Activated CD4-positive, alpha-beta T cell treated with anti-CD3 and anti-CD28 coated beads, Interleukin-2, amount 10 ng/mL, durations not matched to agents 24 days and 14 days (primary cell): Measurements from ENCODE around the gene RPS3. TPM values are rescaled to one million over a fixed set of nuclear protein-coding genes. Genes with fewer than 3 reads are reported as not detected.
A peak's percentile ranks its signal among the peaks of the same experiment; 100 is the strongest.
"Not testable (repeated sequence)": the region's sequence is repeated elsewhere in the genome, so short reads cannot be mapped to it uniquely, and the experiment has no call there.

Experiments used
- DNase-seq: peaks from one replicate; pipeline ENCODE4 v3.0.0; 2022
- H3K27ac Mint-ChIP-seq: one replicate; pipeline ENCODE4 v1.8.0; 2022; ENCODE audit warnings: mild to moderate bottlenecking, mixed read lengths
- H3K27me3 Mint-ChIP-seq: one replicate; pipeline ENCODE4 v1.8.0; 2022; ENCODE audit warnings: mixed read lengths
- H3K36me3 Mint-ChIP-seq: one replicate; pipeline ENCODE4 v1.8.0; 2022; ENCODE audit warnings: low read depth, mild to moderate bottlenecking, mixed read lengths
- H3K4me1 Mint-ChIP-seq: one replicate; pipeline ENCODE4 v1.8.0; 2021; ENCODE audit warnings: mixed read lengths
- H3K4me3 Mint-ChIP-seq: one replicate; pipeline ENCODE4 v1.8.0; 2022; ENCODE audit warnings: mild to moderate bottlenecking, moderate library complexity, mixed read lengths
- H3K9me3 Mint-ChIP-seq: one replicate; pipeline ENCODE4 v1.8.0; 2021; ENCODE audit warnings: mixed read lengths
- intact Hi-C: fragments of 100-400 bp; cut with micrococcal nuclease; formaldehyde crosslinking; loops from one replicate; pipeline ENCODE4 v1.15.1; 2023
- total RNA-seq: library from RNA; stranded (reverse); gene quantifications from 2 replicates; pipeline ENCODE4 v1.2.3, GENCODE V29; 2022

The RPS3 gene
- total RNA-seq, 1 donor from 2014 or later: 3,385 TPM

- intact Hi-C loops, H3K4me3 Mint-ChIP-seq, H3K27me3 Mint-ChIP-seq, H3K9me3 Mint-ChIP-seq, H3K27ac Mint-ChIP-seq, DNase-seq: not testable (repeated sequence)
- Mint-ChIP-seq H3K36me3 (peaks cover 41% of the 10 kb centered on the region), H3K4me1 (peaks cover 11% of the 10 kb centered on the region)
These were observed 10.7 kb downstream of the RPS3 start for GRCh38 chr11:75409971-75410370.

GRCh38 chr11:75413146-75413545, 13.8 kb downstream of the RPS3 start:
- H3K4me3 Mint-ChIP-seq, H3K27me3 Mint-ChIP-seq, H3K9me3 Mint-ChIP-seq, intact Hi-C loops, H3K27ac Mint-ChIP-seq, DNase-seq, H3K4me1 Mint-ChIP-seq: not testable (repeated sequence)
- H3K36me3 Mint-ChIP-seq: peaks cover 28% of the 10 kb centered on the region

- Mint-ChIP-seq H3K4me1 (no peaks in the 10 kb centered on the region), H3K4me3 (no peak overlapping the region), H3K27ac (no peak overlapping the region), H3K9me3 (no peaks in the 10 kb centered on the region), H3K27me3 (no peaks in the 10 kb centered on the region), H3K36me3 (peaks cover 25% of the 10 kb centered on the region)
- intact Hi-C loops: no loop called here
- DNase-seq: no peak
These were observed 14.5 kb downstream of the RPS3 start for GRCh38 chr11:75413864-75414263.

GRCh38 chr11:75420224-75421034, 21.1 kb downstream of the RPS3 start:
- Mint-ChIP-seq H3K27ac (no peak overlapping the region), H3K4me3 (no peak overlapping the region), H3K4me1 (no peaks in the 10 kb centered on the region), H3K36me3 (peaks cover 14% of the 10 kb centered on the region), H3K9me3 (no peaks in the 10 kb centered on the region), H3K27me3 (no peaks in the 10 kb centered on the region)
- intact Hi-C loops: no loop called here
- no peak for DNase-seq

- H3K36me3 Mint-ChIP-seq: peaks cover 10% of the 10 kb centered on the region
- H3K4me1 Mint-ChIP-seq: no peaks in the 10 kb centered on the region
- intact Hi-C loops: no loop called here
- H3K27ac Mint-ChIP-seq: no peak overlapping the region
- no peaks in the 10 kb centered on the region for H3K9me3 Mint-ChIP-seq
- no peak overlapping the region for H3K4me3 Mint-ChIP-seq
- H3K27me3 Mint-ChIP-seq: no peaks in the 10 kb centered on the region
- no peak for DNase-seq
These were observed 21.8 kb downstream of the RPS3 start for GRCh38 chr11:75421035-75421602.

GRCh38 chr11:75421902-75422247, 22.6 kb downstream of the RPS3 start:
- Mint-ChIP-seq H3K36me3 (peaks cover 7% of the 10 kb centered on the region), H3K9me3 (no peaks in the 10 kb centered on the region), H3K4me3 (no peak overlapping the region), H3K27ac (no peak overlapping the region), H3K4me1 (no peaks in the 10 kb centered on the region), H3K27me3 (no peaks in the 10 kb centered on the region)
- no peak for DNase-seq
- intact Hi-C loops: no loop called here

GRCh38 chr11:75422248-75423231, 23.2 kb downstream of the RPS3 start:
- no peak for DNase-seq
- intact Hi-C loops: no loop called here
- Mint-ChIP-seq H3K4me3 (no peak overlapping the region), H3K27ac (no peak overlapping the region), H3K36me3 (peaks cover 5% of the 10 kb centered on the region), H3K27me3 (peaks cover under 1% of the 10 kb centered on the region), H3K9me3 (no peaks in the 10 kb centered on the region), H3K4me1 (no peaks in the 10 kb centered on the region)

GRCh38 chr11:75423721-75424120, 24.4 kb downstream of the RPS3 start:
- Mint-ChIP-seq H3K4me1 (peaks cover 4% of the 10 kb centered on the region), H3K27me3 (peaks cover 11% of the 10 kb centered on the region), H3K36me3 (peaks cover 5% of the 10 kb centered on the region), H3K27ac (no peak overlapping the region), H3K9me3 (peaks cover under 1% of the 10 kb centered on the region), H3K4me3 (no peak overlapping the region)
- DNase-seq: no peak
- intact Hi-C loops: no loop called here

- Mint-ChIP-seq H3K4me3 (no peak overlapping the region), H3K27ac (no peak overlapping the region), H3K9me3 (peaks cover 7% of the 10 kb centered on the region), H3K4me1 (peaks cover 10% of the 10 kb centered on the region), H3K36me3 (peaks cover 9% of the 10 kb centered on the region), H3K27me3 (peaks cover 18% of the 10 kb centered on the region)
- intact Hi-C loops: no loop called here
- DNase-seq: no peak
These were observed 25.1 kb downstream of the RPS3 start for GRCh38 chr11:75424396-75424795.

GRCh38 chr11:75425422-75425821, 26.1 kb downstream of the RPS3 start:
- H3K27ac Mint-ChIP-seq: no peak overlapping the region
- DNase-seq: no peak
- intact Hi-C loops: no loop called here
- peaks cover 8% of the 10 kb centered on the region for H3K9me3 Mint-ChIP-seq
- peaks cover 19% of the 10 kb centered on the region for H3K27me3 Mint-ChIP-seq
- peaks cover 11% of the 10 kb centered on the region for H3K4me1 Mint-ChIP-seq
- peaks cover 10% of the 10 kb centered on the region for H3K36me3 Mint-ChIP-seq
- no peak overlapping the region for H3K4me3 Mint-ChIP-seq

GRCh38 chr11:75426720-75427086, 27.4 kb downstream of the RPS3 start:
- H3K27me3 Mint-ChIP-seq: peaks cover 32% of the 10 kb centered on the region
- intact Hi-C loops: no loop called here
- no peak for DNase-seq
- peaks cover 20% of the 10 kb centered on the region for H3K4me1 Mint-ChIP-seq
- peaks cover 10% of the 10 kb centered on the region for H3K36me3 Mint-ChIP-seq
- H3K4me3 Mint-ChIP-seq: no peak overlapping the region
- peaks cover 8% of the 10 kb centered on the region for H3K9me3 Mint-ChIP-seq
- H3K27ac Mint-ChIP-seq: no peak overlapping the region

GRCh38 chr11:75427181-75427580, 27.9 kb downstream of the RPS3 start:
- H3K27me3 Mint-ChIP-seq: peaks cover 36% of the 10 kb centered on the region
- no peak for DNase-seq
- peaks cover 8% of the 10 kb centered on the region for H3K9me3 Mint-ChIP-seq
- no peak overlapping the region for H3K4me3 Mint-ChIP-seq
- H3K27ac Mint-ChIP-seq: no peak overlapping the region
- peaks cover 10% of the 10 kb centered on the region for H3K36me3 Mint-ChIP-seq
- intact Hi-C loops: no loop called here
- peaks cover 20% of the 10 kb centered on the region for H3K4me1 Mint-ChIP-seq

GRCh38 chr11:75428281-75428724, 29.0 kb downstream of the RPS3 start:
- peaks cover 8% of the 10 kb centered on the region for H3K9me3 Mint-ChIP-seq
- peak overlapping the region; percentile 65 for H3K4me3 Mint-ChIP-seq
- peak; percentile 90 for DNase-seq
- intact Hi-C loops: no loop called here
- peaks cover 23% of the 10 kb centered on the region for H3K4me1 Mint-ChIP-seq
- no peak overlapping the region for H3K27ac Mint-ChIP-seq
- peaks cover 8% of the 10 kb centered on the region for H3K36me3 Mint-ChIP-seq
- H3K27me3 Mint-ChIP-seq: peaks cover 48% of the 10 kb centered on the region
